Measurements from ENCODE around the gene TBX1. TPM values are rescaled to one million over a fixed set of nuclear protein-coding genes. Genes with fewer than 3 reads are reported as not detected.

Gene TBX1
- total RNA-seq, 2 experiments from 2014 or later: 0.23 TPM; not detected in 1

- no peak overlapping the region for H3K4me2 ChIP-seq (ENCODE audit: low read length)
- no peaks in the 10 kb centered on the region for H4K20me1 ChIP-seq (ENCODE audit: insufficient read depth, low read length)
- no peaks in the 10 kb centered on the region for H3K9me2 ChIP-seq (ENCODE audit: insufficient read depth, low read length)
- POLR2A ChIA-PET: no interaction called here
- H3K36me3 ChIP-seq (ENCODE audit: insufficient read depth, low read length): no peaks in the 10 kb centered on the region
- H3K27ac ChIP-seq (ENCODE audit: low read depth, low read length, poor library complexity, severe bottlenecking): no peak overlapping the region
- H3K79me2 ChIP-seq (ENCODE audit: insufficient read depth, low read depth, low read length): no peaks in the 10 kb centered on the region
- H2AFZ ChIP-seq (ENCODE audit: low read length): no peak overlapping the region
- TF ChIP-seq CTCF (conservative IDR thresholded peaks at IDR 0.05; ENCODE audit: low read length): no peak
- no peak for TF ChIP-seq EZH2phosphoT487 (IDR thresholded peaks at IDR 0.05; ENCODE audit: borderline replicate concordance, low read depth, low read length)
- no TSS peak for BruUV-seq (replicated peaks)
- CTCF ChIA-PET (ENCODE audit: unreplicated experiment): no interaction called here
- no peaks in the 10 kb centered on the region for H3K9me3 ChIP-seq (ENCODE audit: low read length)
- intact Hi-C loops (cut with micrococcal nuclease; ENCODE audit: unreplicated experiment): no loop called here
- H3K4me1 ChIP-seq (ENCODE audit: insufficient read depth, low read length, poor library complexity, severe bottlenecking): peaks cover 6% of the 10 kb centered on the region
- no peak for DNase-seq (ENCODE audit: low spot score)
- H3K4me3 ChIP-seq (ENCODE audit: low read depth, low read length, poor library complexity, severe bottlenecking): no peak overlapping the region
These were observed 32.3 kb upstream of the TBX1 start for GRCh38 chr22:19728271-19728670.

DNA sequence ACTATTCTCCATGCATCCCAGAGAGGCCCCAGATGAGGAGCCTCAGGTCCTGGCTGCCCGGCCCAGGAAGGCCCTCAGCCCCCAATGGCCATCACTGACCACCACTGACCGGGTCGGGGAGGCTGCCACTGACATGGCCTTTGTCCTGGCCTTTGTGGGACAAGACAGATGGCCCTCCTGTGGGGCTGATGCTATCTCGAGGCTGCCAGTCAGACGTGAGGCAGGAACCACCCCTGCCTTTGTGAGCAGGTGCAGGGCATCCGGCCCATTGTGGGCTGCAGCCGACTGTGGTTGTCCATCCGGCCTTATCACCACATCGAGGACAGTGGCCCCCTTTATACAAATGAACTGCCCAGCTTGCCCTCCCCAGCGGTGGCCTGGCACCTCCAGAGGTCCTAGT, 31.7 kb upstream of the TBX1 start:
- peak; percentile 43 for DNase-seq (ENCODE audit: low spot score)
- Histone ChIP-seq H3K9me2 (ENCODE audit: insufficient read depth, low read length) (no peaks in the 10 kb centered on the region), H3K27ac (ENCODE audit: low read depth, low read length, poor library complexity, severe bottlenecking) (no peak overlapping the region), H3K36me3 (ENCODE audit: insufficient read depth, low read length) (no peaks in the 10 kb centered on the region), H3K4me1 (ENCODE audit: insufficient read depth, low read length, poor library complexity, severe bottlenecking) (peaks cover 6% of the 10 kb centered on the region), H3K79me2 (ENCODE audit: insufficient read depth, low read depth, low read length) (no peaks in the 10 kb centered on the region), H2AFZ (ENCODE audit: low read length) (no peak overlapping the region), H4K20me1 (ENCODE audit: insufficient read depth, low read length) (no peaks in the 10 kb centered on the region), H3K4me3 (ENCODE audit: low read depth, low read length, poor library complexity, severe bottlenecking) (no peak overlapping the region), H3K4me2 (ENCODE audit: low read length) (no peak overlapping the region), H3K9me3 (ENCODE audit: low read length) (no peaks in the 10 kb centered on the region)
- ChIA-PET CTCF (ENCODE audit: unreplicated experiment) (no interaction called here), POLR2A (no interaction called here)
- BruUV-seq (replicated peaks): no TSS peak
- intact Hi-C loops (cut with micrococcal nuclease; ENCODE audit: unreplicated experiment): no loop called here
- TF ChIP-seq CTCF (conservative IDR thresholded peaks at IDR 0.05; ENCODE audit: low read length): no peak
- no peak for TF ChIP-seq EZH2phosphoT487 (IDR thresholded peaks at IDR 0.05; ENCODE audit: borderline replicate concordance, low read depth, low read length)

GRCh38 chr22:19729507-19729906, 31.1 kb upstream of the TBX1 start:
- TF ChIP-seq EZH2phosphoT487 (IDR thresholded peaks at IDR 0.05; ENCODE audit: borderline replicate concordance, low read depth, low read length) (no peak), CTCF (conservative IDR thresholded peaks at IDR 0.05; ENCODE audit: low read length) (no peak)
- Histone ChIP-seq H3K4me1 (ENCODE audit: insufficient read depth, low read length, poor library complexity, severe bottlenecking) (peaks cover 6% of the 10 kb centered on the region), H3K4me3 (ENCODE audit: low read depth, low read length, poor library complexity, severe bottlenecking) (no peak overlapping the region), H3K27ac (ENCODE audit: low read depth, low read length, poor library complexity, severe bottlenecking) (no peak overlapping the region), H3K36me3 (ENCODE audit: insufficient read depth, low read length) (no peaks in the 10 kb centered on the region), H3K9me3 (ENCODE audit: low read length) (no peaks in the 10 kb centered on the region), H3K4me2 (ENCODE audit: low read length) (no peak overlapping the region), H3K9me2 (ENCODE audit: insufficient read depth, low read length) (no peaks in the 10 kb centered on the region), H3K79me2 (ENCODE audit: insufficient read depth, low read depth, low read length) (no peaks in the 10 kb centered on the region), H2AFZ (ENCODE audit: low read length) (no peak overlapping the region), H4K20me1 (ENCODE audit: insufficient read depth, low read length) (no peaks in the 10 kb centered on the region)
- CTCF ChIA-PET (ENCODE audit: unreplicated experiment): no interaction called here
- no TSS peak for BruUV-seq (replicated peaks)
- DNase-seq (ENCODE audit: low spot score): no peak
- intact Hi-C loops (cut with micrococcal nuclease; ENCODE audit: unreplicated experiment): no loop called here
- POLR2A ChIA-PET: no interaction called here
